Hepatocyte (in vitro differentiated cells): ENCODE data around the gene MCM6. TPM values are rescaled to one million over a fixed set of nuclear protein-coding genes. Genes with fewer than 3 reads are reported as not detected.
"Not testable (repeated sequence)": the region's sequence is repeated elsewhere in the genome, so short reads cannot be mapped to it uniquely, and the experiment has no call there.

Source experiments
- DNase-seq: peaks from one replicate; pipeline ENCODE4 v3.0.0-alpha.2; 2016; ENCODE audit warnings: low spot score
- H2AFZ ChIP-seq: fragments of 200-600 bp; sonication (generic); 2 replicates; pipeline ENCODE4 v1.6.0; 2016; ENCODE audit warnings: antibody characterized with exemption, mild to moderate bottlenecking
- H3K27ac ChIP-seq: fragments of 200-600 bp; sonication (generic); 2 replicates; pipeline ENCODE4 v1.5.1; 2016; ENCODE audit warnings: mild to moderate bottlenecking
- H3K27me3 ChIP-seq: fragments of 200-600 bp; sonication (generic); 2 replicates; pipeline ENCODE4 v1.6.1; 2016
- H3K36me3 ChIP-seq: fragments of 200-600 bp; sonication (generic); replicated peaks from 2 replicates; pipeline ENCODE4 v1.5.1; 2016; ENCODE audit warnings: low read depth; ENCODE audit not compliant: insufficient read depth
- H3K4me1 ChIP-seq: fragments of 200-600 bp; sonication (generic); 2 replicates; pipeline ENCODE4 v1.5.1; 2016; ENCODE audit warnings: mild to moderate bottlenecking, moderate library complexity; ENCODE audit not compliant: insufficient read depth
- H3K4me2 ChIP-seq: fragments of 200-600 bp; sonication (generic); 2 replicates; pipeline ENCODE4 v1.6.0; 2016
- H3K4me3 ChIP-seq: fragments of 200-600 bp; sonication (generic); 2 replicates; pipeline ENCODE4 v1.5.1; 2016; ENCODE audit warnings: mild to moderate bottlenecking
- H3K79me2 ChIP-seq: fragments of 200-600 bp; sonication (generic); 2 replicates; pipeline ENCODE4 v1.6.0; 2017; ENCODE audit warnings: mild to moderate bottlenecking
- H3K9me2 ChIP-seq: fragments of 200-600 bp; sonication (generic); replicated peaks from 2 replicates; pipeline ENCODE4 v1.6.0; 2017; ENCODE audit warnings: mild to moderate bottlenecking; ENCODE audit not compliant: insufficient read depth
- H3K9me3 ChIP-seq: fragments of 200-600 bp; sonication (generic); 2 replicates; pipeline ENCODE4 v1.5.1; 2016; ENCODE audit warnings: low read depth, mild to moderate bottlenecking
- H4K20me1 ChIP-seq: fragments of 200-600 bp; sonication (generic); 2 replicates; pipeline ENCODE4 v1.6.0; 2016; ENCODE audit warnings: mild to moderate bottlenecking; ENCODE audit not compliant: insufficient read depth, poor library complexity, severe bottlenecking
- EZH2 ChIP-seq: fragments of 200-600 bp; sonication (generic); IDR thresholded peaks from 2 replicates; pipeline ENCODE4 v1.6.1; 2016; ENCODE audit warnings: antibody characterized with exemption, mild to moderate bottlenecking, borderline replicate concordance
- EZH2phosphoT487 ChIP-seq: fragments of 200-600 bp; sonication (generic); IDR thresholded peaks from one replicate; pipeline ENCODE4 v1.6.1; 2018; ENCODE audit warnings: antibody characterized with exemption, mild to moderate bottlenecking, low read depth, moderate library complexity; ENCODE audit not compliant: unreplicated experiment, severe bottlenecking
- WGBS: methylation state at CpG from one replicate; pipeline ENCODE4 v1.1.6; 2016; ENCODE audit warnings: low lambda C conversion rate; ENCODE audit errors: missing lambda C conversion rate; 5-methylcytosine and 5-hydroxymethylcytosine counted together
- polyA plus RNA-seq: library from polyadenylated mRNA; unstranded; fragments of >200 nt; fragmentation: Nextera tagmentation; extraction: Ambion mirVana; gene quantifications from 2 replicates; pipeline ENCODE4 v1.2.1, GENCODE V29; 2016
- total RNA-seq: library from RNA; depleted of rRNA; stranded (reverse); fragments of >200 nt; gene quantifications from 2 replicates; pipeline ENCODE4 v1.2.3, GENCODE V29; 2014
- TF ChIP-seq, protein P1 (sequence below): fragments of 200-600 bp; sonication (generic); IDR thresholded peaks from 2 replicates; pipeline ENCODE4 v1.5.1; 2016; ENCODE audit warnings: antibody characterized with exemption, mild to moderate bottlenecking; ENCODE audit not compliant: poor library complexity

MCM6 gene
- total and polyA plus RNA-seq, 2 experiments from 2014 or later, result 8.3 to 17.9 TPM

DNA sequence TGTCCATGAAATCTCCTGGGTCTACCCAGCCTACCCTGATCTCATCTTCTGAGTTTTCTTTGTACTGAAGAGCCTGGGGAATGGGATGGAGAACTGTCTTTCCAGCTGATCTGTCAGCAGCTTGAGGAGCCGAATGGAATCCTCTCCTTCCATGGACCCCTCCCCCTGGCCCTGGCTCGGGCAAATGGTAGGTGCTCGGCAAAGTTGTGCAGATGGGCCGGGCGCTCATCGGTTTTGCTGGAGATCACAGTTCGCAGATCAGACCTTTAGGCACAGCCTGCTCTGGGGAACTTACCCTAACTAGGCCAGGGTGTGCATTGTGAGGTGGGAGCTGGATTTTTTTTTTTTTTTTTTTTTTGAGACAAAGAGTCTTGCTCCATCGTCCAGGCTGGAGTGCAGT, 79.6 kb downstream of the MCM6 start:
- H2AFZ ChIP-seq, result no peak overlapping the region
- H3K9me2 ChIP-seq, result no peaks in the 10 kb centered on the region
- H3K9me3 ChIP-seq, result no peaks in the 10 kb centered on the region
- H3K79me2 ChIP-seq, result no peaks in the 10 kb centered on the region
- H3K4me2 ChIP-seq, result no peak overlapping the region
- 97% methylated on average over 8 of the region's 8 CpGs for WGBS
- H3K4me3 ChIP-seq, result no peak overlapping the region
- no peak overlapping the region for H3K27ac ChIP-seq
- H3K36me3 ChIP-seq, result no peaks in the 10 kb centered on the region
- H3K4me1 ChIP-seq, result no peaks in the 10 kb centered on the region
- TF ChIP-seq EZH2phosphoT487, result no peak
- no peak for TF ChIP-seq EZH2
- TF ChIP-seq, protein P1, sequence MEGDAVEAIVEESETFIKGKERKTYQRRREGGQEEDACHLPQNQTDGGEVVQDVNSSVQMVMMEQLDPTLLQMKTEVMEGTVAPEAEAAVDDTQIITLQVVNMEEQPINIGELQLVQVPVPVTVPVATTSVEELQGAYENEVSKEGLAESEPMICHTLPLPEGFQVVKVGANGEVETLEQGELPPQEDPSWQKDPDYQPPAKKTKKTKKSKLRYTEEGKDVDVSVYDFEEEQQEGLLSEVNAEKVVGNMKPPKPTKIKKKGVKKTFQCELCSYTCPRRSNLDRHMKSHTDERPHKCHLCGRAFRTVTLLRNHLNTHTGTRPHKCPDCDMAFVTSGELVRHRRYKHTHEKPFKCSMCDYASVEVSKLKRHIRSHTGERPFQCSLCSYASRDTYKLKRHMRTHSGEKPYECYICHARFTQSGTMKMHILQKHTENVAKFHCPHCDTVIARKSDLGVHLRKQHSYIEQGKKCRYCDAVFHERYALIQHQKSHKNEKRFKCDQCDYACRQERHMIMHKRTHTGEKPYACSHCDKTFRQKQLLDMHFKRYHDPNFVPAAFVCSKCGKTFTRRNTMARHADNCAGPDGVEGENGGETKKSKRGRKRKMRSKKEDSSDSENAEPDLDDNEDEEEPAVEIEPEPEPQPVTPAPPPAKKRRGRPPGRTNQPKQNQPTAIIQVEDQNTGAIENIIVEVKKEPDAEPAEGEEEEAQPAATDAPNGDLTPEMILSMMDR, result no peak
- H4K20me1 ChIP-seq, result no peaks in the 10 kb centered on the region
- no peak for DNase-seq
- no peaks in the 10 kb centered on the region for H3K27me3 ChIP-seq

DNA sequence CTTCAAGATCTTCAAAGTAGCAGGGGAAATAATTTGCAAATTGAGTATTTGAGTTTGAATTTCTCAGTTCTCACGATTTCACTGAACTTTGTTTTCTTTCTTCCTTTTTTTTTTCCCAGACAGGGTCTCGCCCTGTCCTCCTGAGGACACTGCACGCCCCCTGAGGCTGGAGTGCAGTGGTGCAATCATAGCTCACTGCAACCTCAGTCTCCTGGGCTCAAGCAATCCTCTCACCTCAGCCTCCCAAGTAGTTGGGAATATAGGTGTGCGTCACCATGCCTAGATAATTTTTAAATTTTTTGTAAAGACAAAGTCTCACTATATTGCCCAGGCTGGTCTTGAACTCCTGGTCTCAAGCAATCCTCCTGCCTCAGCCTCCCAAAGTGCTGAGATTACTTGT, 80.6 kb downstream of the MCM6 start:
- not testable (repeated sequence) for H3K4me1 ChIP-seq, H3K27ac ChIP-seq, H2AFZ ChIP-seq, H3K4me2 ChIP-seq, H3K4me3 ChIP-seq, H3K9me2 ChIP-seq, H4K20me1 ChIP-seq, H3K36me3 ChIP-seq, DNase-seq, H3K9me3 ChIP-seq, H3K27me3 ChIP-seq, H3K79me2 ChIP-seq
- 85% methylated on average over 4 of the region's 4 CpGs for WGBS

DNA sequence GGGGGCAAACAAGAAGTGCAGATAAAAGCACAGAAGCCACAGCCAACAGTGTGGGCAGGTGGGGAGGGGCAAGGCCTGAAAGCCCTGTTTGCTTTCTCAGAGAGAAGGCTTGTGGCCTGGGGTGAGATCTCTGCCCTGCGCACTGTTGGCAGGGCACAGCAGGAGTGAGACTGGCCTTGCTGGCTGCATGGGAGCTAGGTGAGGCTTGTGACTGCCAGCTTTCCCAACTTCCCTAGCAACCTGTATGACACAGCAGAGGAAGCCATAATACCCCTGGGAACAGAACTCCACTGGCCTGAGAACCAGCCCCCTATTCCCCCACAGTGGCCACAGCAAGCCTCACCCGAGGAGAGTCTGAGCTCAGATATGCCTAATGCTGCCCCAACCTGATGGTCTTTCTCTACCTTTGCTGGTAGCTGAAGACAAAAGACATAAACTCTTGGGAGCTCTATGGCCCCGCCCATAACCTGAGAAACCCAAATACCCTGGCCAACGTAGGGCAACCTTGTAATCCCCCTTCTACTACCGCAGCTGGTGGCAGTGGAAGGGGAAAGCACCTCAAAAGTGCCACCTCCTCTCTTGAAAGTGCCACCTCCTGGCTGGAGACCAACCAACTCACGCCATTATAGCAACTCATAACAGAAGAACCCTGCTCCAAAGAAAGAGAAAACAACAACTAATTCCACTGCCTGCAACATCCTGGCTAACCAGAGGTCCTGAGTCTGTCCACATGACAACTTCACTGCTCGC, 83.7 kb downstream of the MCM6 start:
- H4K20me1 ChIP-seq, result no peaks in the 10 kb centered on the region
- H3K4me3 ChIP-seq, result no peak overlapping the region
- no peak for DNase-seq
- H3K36me3 ChIP-seq, result no peaks in the 10 kb centered on the region
- no peaks in the 10 kb centered on the region for H3K9me2 ChIP-seq
- 90% methylated on average over 7 of the region's 7 CpGs for WGBS
- no peak overlapping the region for H3K27ac ChIP-seq
- H3K79me2 ChIP-seq, result no peaks in the 10 kb centered on the region
- TF ChIP-seq EZH2, result no peak
- TF ChIP-seq EZH2phosphoT487, result no peak
- TF ChIP-seq, protein P1, result no peak
- H3K9me3 ChIP-seq, result no peaks in the 10 kb centered on the region
- no peak overlapping the region for H2AFZ ChIP-seq
- no peaks in the 10 kb centered on the region for H3K4me1 ChIP-seq
- no peaks in the 10 kb centered on the region for H3K27me3 ChIP-seq
- no peak overlapping the region for H3K4me2 ChIP-seq

DNA sequence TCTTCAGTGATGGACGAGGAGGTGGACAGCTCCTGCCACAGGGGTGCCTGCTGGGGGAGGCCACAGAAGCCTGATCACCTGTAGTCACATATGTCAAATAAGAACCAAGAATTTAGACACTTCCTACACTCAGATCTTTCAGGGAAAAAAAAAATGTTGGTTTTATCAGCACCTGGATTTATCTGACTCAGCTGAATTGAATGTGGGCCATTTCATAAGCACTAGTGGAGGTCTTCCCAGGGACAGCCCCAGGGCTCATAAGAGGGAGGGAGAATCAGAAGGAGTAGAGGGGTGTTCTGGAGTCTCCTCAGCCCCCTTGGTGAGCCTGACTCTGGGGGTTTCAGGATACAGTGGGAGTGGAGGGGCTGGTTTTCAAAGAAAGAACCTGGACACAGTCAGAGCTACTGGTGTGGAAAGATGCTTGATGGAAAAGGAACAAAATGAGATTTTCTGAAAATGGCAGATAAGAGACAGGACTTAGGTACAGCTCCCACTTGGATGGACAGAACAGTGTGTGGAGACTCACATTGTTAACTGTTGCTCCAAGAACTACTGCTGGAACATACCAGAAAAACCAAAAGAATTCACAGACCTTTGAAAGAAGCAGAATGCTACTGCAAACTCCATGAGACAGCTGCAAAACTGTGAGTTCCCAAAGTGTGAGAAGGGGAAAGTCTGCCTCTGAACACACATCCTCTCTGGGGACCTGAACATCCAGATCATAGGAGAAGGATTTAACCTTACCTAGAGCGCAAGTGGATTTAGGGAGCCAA, 84.6 kb downstream of the MCM6 start:
- no peak overlapping the region for H3K4me3 ChIP-seq
- WGBS, result 88% methylated on average over 2 of the region's 2 CpGs
- no peaks in the 10 kb centered on the region for H3K9me2 ChIP-seq
- TF ChIP-seq, protein P1, result no peak
- no peak for TF ChIP-seq EZH2
- no peak for TF ChIP-seq EZH2phosphoT487
- H3K4me2 ChIP-seq, result no peak overlapping the region
- no peaks in the 10 kb centered on the region for H4K20me1 ChIP-seq
- no peaks in the 10 kb centered on the region for H3K9me3 ChIP-seq
- no peak for DNase-seq
- no peaks in the 10 kb centered on the region for H3K79me2 ChIP-seq
- H2AFZ ChIP-seq, result no peak overlapping the region
- H3K36me3 ChIP-seq, result no peaks in the 10 kb centered on the region
- H3K27ac ChIP-seq, result no peak overlapping the region
- no peaks in the 10 kb centered on the region for H3K27me3 ChIP-seq
- no peaks in the 10 kb centered on the region for H3K4me1 ChIP-seq
